ENCODE data around the gene NLGN1. TPM values are rescaled to one million over a fixed set of nuclear protein-coding genes. Genes with fewer than 3 reads are reported as not detected.

Gene NLGN1
- polyA plus RNA-seq, 2 of the 4 experiments (the other 2 are of a cell fraction), result not detected

DNA sequence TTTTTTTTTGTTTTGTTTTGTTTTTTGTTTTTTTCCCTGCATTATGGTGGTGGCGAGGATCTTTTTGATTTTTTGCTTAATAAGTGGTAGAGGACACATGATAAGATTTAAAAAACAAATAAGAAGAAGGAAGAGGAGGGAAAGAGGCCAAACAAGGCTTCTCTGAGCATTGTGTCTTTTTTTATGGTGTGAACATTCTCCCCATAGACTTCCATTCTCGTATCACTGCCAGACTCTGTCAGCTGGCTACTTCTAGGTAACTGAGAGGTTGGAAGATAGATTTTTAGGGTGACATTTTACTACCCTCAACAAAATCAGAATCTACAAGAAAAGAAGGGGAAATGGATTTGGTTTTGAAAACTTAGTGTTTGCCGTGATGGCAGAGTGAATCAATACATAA is 3.8 kb downstream of the NLGN1 start:
- no peak for TF ChIP-seq MYC (IDR thresholded peaks at IDR 0.05; ENCODE audit: borderline replicate concordance, low read length)
- no peak for TF ChIP-seq KDM1A (IDR thresholded peaks at IDR 0.05; ENCODE audit: low read depth)
- no peak for TF ChIP-seq JUNB (IDR thresholded peaks at IDR 0.05)
- TF ChIP-seq, protein P1, sequence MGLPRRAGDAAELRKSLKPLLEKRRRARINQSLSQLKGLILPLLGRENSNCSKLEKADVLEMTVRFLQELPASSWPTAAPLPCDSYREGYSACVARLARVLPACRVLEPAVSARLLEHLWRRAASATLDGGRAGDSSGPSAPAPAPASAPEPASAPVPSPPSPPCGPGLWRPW (IDR thresholded peaks at IDR 0.05), result no peak
- TF ChIP-seq HOXA7 (CRISPR knock-in tag; IDR thresholded peaks at IDR 0.05), result no peak
- no peak for TF ChIP-seq FOSL2 (IDR thresholded peaks at IDR 0.05)
- no peak for TF ChIP-seq FOSL2 (CRISPR knock-in tag; IDR thresholded peaks at IDR 0.05)
- TF ChIP-seq, protein P2, sequence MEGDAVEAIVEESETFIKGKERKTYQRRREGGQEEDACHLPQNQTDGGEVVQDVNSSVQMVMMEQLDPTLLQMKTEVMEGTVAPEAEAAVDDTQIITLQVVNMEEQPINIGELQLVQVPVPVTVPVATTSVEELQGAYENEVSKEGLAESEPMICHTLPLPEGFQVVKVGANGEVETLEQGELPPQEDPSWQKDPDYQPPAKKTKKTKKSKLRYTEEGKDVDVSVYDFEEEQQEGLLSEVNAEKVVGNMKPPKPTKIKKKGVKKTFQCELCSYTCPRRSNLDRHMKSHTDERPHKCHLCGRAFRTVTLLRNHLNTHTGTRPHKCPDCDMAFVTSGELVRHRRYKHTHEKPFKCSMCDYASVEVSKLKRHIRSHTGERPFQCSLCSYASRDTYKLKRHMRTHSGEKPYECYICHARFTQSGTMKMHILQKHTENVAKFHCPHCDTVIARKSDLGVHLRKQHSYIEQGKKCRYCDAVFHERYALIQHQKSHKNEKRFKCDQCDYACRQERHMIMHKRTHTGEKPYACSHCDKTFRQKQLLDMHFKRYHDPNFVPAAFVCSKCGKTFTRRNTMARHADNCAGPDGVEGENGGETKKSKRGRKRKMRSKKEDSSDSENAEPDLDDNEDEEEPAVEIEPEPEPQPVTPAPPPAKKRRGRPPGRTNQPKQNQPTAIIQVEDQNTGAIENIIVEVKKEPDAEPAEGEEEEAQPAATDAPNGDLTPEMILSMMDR (IDR thresholded peaks at IDR 0.05), result no peak
- no peak for TF ChIP-seq ZNF302 (CRISPR knock-in tag; IDR thresholded peaks at IDR 0.05)
- TF ChIP-seq HOXB5 (CRISPR knock-in tag; IDR thresholded peaks at IDR 0.05), result no peak
- DNase-seq (ENCODE audit: low read depth in 1 of 2, low spot score in 1 of 2) (no peak), ATAC-seq (no peak), FAIRE-seq (no peak)
- H3K27ac ChIP-seq, result no peak overlapping the region
- no peak overlapping the region for H3K4me3 ChIP-seq
- WGBS (ENCODE audit: missing lambda C conversion rate), result 4% methylated on average over 3 of the region's 3 CpGs
- H3K4me2 ChIP-seq, result no peak overlapping the region
- ChIA-PET CTCF (no interaction called here), POLR2A (no interaction called here)
- peaks cover 10% of the 10 kb centered on the region; the same call in 1 of the 3 replicates for H3K4me1 ChIP-seq
- H3K9me3 ChIP-seq, result no peaks in the 10 kb centered on the region

DNA sequence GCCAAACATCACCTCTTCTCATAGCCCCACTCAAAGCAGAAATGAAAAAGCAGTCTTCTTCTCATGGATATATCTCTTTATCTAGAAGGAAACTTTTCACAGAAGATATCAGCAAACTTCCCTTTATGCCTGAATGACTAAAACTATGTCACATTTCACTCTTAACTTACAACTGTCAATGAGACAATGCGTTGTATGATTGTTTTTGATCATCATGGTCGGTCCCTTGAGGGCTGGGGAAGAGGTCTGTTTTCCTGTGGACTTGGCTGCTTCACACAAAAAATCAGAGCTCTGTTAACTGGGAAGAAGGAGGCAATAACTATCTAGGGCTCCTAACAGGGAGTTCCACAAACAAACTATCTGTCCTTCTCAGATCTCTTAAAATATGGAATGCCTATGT is 5.1 kb downstream of the NLGN1 start:
- TF ChIP-seq ZC3H11A (IDR thresholded peaks at IDR 0.05) (no peak), CBX8 (IDR thresholded peaks at IDR 0.05) (no peak), GATA3 (IDR thresholded peaks at IDR 0.05; ENCODE audit: borderline replicate concordance) (no peak), MYC (IDR thresholded peaks at IDR 0.05; ENCODE audit: borderline replicate concordance, low read length) (no peak), BHLHE40 (IDR thresholded peaks at IDR 0.05; ENCODE audit: low read depth, low read length) (no peak), HDAC2 (IDR thresholded peaks at IDR 0.05) (no peak)
- TF ChIP-seq, protein P3, sequence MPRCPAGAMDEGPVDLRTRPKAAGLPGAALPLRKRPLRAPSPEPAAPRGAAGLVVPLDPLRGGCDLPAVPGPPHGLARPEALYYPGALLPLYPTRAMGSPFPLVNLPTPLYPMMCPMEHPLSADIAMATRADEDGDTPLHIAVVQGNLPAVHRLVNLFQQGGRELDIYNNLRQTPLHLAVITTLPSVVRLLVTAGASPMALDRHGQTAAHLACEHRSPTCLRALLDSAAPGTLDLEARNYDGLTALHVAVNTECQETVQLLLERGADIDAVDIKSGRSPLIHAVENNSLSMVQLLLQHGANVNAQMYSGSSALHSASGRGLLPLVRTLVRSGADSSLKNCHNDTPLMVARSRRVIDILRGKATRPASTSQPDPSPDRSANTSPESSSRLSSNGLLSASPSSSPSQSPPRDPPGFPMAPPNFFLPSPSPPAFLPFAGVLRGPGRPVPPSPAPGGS (IDR thresholded peaks at IDR 0.05), result no peak
- TF ChIP-seq, protein P4, sequence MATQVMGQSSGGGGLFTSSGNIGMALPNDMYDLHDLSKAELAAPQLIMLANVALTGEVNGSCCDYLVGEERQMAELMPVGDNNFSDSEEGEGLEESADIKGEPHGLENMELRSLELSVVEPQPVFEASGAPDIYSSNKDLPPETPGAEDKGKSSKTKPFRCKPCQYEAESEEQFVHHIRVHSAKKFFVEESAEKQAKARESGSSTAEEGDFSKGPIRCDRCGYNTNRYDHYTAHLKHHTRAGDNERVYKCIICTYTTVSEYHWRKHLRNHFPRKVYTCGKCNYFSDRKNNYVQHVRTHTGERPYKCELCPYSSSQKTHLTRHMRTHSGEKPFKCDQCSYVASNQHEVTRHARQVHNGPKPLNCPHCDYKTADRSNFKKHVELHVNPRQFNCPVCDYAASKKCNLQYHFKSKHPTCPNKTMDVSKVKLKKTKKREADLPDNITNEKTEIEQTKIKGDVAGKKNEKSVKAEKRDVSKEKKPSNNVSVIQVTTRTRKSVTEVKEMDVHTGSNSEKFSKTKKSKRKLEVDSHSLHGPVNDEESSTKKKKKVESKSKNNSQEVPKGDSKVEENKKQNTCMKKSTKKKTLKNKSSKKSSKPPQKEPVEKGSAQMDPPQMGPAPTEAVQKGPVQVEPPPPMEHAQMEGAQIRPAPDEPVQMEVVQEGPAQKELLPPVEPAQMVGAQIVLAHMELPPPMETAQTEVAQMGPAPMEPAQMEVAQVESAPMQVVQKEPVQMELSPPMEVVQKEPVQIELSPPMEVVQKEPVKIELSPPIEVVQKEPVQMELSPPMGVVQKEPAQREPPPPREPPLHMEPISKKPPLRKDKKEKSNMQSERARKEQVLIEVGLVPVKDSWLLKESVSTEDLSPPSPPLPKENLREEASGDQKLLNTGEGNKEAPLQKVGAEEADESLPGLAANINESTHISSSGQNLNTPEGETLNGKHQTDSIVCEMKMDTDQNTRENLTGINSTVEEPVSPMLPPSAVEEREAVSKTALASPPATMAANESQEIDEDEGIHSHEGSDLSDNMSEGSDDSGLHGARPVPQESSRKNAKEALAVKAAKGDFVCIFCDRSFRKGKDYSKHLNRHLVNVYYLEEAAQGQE (IDR thresholded peaks at IDR 0.05), result no peak
- TF ChIP-seq, protein P1 (IDR thresholded peaks at IDR 0.05), result no peak
- ChIA-PET POLR2A (no interaction called here), CTCF (no interaction called here)
- Histone ChIP-seq H3K9me3 (no peaks in the 10 kb centered on the region), H3K4me3 (no peak overlapping the region), H3K27ac (no peak overlapping the region), H3K4me2 (no peak overlapping the region), H3K4me1 (no peaks in the 10 kb centered on the region; the same call in 2 of the 3 replicates)
- WGBS (ENCODE audit: missing lambda C conversion rate), result 0% methylated on average over 2 of the region's 2 CpGs
- no peak for DNase-seq (ENCODE audit: low read depth in 1 of 2, low spot score in 1 of 2)
- no peak for FAIRE-seq
- ATAC-seq, result no peak

DNA sequence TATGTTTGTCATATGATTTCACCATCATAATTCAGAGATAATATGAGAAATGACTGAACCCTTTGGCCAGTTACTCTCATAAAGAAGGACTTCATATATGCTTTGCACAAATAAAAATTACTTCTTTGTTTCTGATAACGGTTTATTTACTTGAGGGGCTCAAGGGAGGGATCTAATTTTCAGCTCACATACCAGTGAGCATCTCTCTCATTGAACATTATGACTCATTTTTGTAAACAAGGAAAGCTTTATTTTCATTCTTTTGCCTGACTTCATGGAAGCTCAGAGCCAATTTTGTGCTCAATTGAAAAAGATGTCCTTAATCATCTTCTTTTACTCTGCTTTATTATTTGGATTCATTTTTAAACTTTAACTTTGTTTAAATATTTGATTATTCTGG is 5.8 kb downstream of the NLGN1 start:
- no peak for TF ChIP-seq FOSL2 (IDR thresholded peaks at IDR 0.05)
- TF ChIP-seq FOSL2 (CRISPR knock-in tag; IDR thresholded peaks at IDR 0.05), result no peak
- no peak for TF ChIP-seq RFX5 (IDR thresholded peaks at IDR 0.05)
- TF ChIP-seq RARB (CRISPR knock-in tag; IDR thresholded peaks at IDR 0.05), result no peak
- FAIRE-seq (no peak), ATAC-seq (no peak), DNase-seq (ENCODE audit: low read depth in 1 of 2, low spot score in 1 of 2) (no peak)
- WGBS (ENCODE audit: missing lambda C conversion rate), result 0% methylated on average over 1 of the region's 1 CpG
- Histone ChIP-seq H3K9me3 (no peaks in the 10 kb centered on the region), H3K27ac (no peak overlapping the region), H3K4me1 (no peaks in the 10 kb centered on the region), H3K4me3 (no peak overlapping the region), H3K4me2 (no peak overlapping the region)
- ChIA-PET POLR2A (no interaction called here), CTCF (no interaction called here)
